Astrocyte of the spinal cord (primary cell): ENCODE data around the gene ASB16.

Experiments used
- DNase-seq: peaks from one replicate; pipeline ENCODE4 v3.0.0; 2011; ENCODE audit warnings: low read depth, low spot score
- H3K4me3 ChIP-seq: 2 replicates; pipeline ENCODE4 v1.5.1; 2011; ENCODE audit warnings: low read depth, mild to moderate bottlenecking, low read length, moderate library complexity
- in situ Hi-C: cut with HindIII; loops from 2 replicates; pipeline ENCODE4 v1.10.0; 2017; ENCODE audit warnings: low sequenced_read_pairs
- TF ChIP-seq, protein P1 (sequence below): IDR thresholded peaks from 2 replicates; pipeline ENCODE4 v1.5.1; 2012; ENCODE audit warnings: low read depth, mild to moderate bottlenecking, low read length, inconsistent platforms

Gene ASB16

DNA sequence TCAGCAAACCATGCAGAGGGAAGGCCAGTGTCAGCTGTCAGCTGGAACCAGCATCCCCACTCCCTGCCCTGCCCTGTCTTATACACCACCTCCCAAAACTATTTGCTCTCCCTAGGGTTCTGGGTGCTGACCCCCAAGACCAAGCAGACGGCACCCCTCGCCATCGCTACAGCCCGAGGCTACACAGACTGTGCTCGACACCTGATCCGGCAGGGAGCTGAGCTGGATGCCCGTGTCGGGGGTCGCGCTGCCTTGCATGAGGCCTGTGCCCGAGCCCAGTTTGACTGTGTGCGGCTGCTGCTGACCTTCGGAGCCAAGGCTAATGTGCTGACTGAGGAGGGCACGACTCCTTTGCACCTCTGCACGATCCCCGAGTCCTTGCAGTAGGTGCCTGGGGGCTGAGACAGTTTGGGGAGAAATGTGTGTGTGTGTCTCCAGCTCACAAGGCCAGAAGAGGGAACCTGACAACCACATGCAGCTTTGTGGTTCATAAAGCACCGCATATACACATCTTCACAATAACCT, 1.5 kb downstream of the ASB16 start:
- H3K4me3 ChIP-seq = no peak overlapping the region
- no peak for DNase-seq
- TF ChIP-seq, protein P1, sequence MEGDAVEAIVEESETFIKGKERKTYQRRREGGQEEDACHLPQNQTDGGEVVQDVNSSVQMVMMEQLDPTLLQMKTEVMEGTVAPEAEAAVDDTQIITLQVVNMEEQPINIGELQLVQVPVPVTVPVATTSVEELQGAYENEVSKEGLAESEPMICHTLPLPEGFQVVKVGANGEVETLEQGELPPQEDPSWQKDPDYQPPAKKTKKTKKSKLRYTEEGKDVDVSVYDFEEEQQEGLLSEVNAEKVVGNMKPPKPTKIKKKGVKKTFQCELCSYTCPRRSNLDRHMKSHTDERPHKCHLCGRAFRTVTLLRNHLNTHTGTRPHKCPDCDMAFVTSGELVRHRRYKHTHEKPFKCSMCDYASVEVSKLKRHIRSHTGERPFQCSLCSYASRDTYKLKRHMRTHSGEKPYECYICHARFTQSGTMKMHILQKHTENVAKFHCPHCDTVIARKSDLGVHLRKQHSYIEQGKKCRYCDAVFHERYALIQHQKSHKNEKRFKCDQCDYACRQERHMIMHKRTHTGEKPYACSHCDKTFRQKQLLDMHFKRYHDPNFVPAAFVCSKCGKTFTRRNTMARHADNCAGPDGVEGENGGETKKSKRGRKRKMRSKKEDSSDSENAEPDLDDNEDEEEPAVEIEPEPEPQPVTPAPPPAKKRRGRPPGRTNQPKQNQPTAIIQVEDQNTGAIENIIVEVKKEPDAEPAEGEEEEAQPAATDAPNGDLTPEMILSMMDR = no peak
- in situ Hi-C loops = no loop called here

DNA sequence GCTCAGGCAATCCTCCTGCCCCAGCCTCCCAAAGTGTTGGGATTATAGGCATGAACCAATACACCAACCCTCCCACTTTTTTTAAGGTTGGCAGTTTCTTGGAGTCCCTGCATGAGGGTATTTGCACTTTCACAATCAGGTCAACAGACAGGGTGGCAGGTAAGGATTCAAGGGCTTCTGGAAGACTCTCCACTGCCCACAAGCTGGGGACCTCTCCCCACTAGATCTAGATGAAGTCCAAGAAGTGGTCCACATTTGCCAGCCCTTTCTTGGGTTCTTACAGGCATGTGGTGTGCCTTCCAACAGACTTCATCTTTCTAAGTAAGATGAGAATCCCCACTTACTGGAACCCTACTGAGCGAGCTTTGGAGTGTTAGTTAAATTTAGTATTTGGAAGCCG, 3.9 kb downstream of the ASB16 start:
- TF ChIP-seq, protein P1 = no peak

DNA sequence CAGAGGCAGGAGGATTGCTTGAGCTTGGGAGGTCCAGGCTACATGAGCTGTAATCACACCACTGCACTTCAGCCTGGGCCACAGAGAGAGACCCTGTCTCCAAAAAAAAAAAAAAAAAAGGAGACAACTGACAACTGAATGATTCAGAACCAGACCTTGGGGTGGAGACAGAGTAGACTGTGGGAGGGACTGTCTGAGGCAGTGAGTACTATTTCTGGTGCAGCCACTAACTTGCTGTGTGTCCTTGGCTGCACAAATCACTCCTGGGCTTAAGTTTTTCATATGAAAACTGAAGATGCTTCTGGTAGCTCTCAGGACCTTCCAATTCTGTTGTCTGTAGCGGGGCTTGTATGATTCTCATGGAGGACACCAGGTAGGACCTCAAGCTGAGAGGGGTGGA, 5.8 kb downstream of the ASB16 start:
- DNase-seq = no peak
- in situ Hi-C loops = no loop called here
- H3K4me3 ChIP-seq = no peak overlapping the region
- TF ChIP-seq, protein P1 = no peak

More for the DNA sequence above, 3.9 kb downstream of the ASB16 start:
- no peak overlapping the region for H3K4me3 ChIP-seq
- in situ Hi-C loops = no loop called here
- DNase-seq = no peak

DNA sequence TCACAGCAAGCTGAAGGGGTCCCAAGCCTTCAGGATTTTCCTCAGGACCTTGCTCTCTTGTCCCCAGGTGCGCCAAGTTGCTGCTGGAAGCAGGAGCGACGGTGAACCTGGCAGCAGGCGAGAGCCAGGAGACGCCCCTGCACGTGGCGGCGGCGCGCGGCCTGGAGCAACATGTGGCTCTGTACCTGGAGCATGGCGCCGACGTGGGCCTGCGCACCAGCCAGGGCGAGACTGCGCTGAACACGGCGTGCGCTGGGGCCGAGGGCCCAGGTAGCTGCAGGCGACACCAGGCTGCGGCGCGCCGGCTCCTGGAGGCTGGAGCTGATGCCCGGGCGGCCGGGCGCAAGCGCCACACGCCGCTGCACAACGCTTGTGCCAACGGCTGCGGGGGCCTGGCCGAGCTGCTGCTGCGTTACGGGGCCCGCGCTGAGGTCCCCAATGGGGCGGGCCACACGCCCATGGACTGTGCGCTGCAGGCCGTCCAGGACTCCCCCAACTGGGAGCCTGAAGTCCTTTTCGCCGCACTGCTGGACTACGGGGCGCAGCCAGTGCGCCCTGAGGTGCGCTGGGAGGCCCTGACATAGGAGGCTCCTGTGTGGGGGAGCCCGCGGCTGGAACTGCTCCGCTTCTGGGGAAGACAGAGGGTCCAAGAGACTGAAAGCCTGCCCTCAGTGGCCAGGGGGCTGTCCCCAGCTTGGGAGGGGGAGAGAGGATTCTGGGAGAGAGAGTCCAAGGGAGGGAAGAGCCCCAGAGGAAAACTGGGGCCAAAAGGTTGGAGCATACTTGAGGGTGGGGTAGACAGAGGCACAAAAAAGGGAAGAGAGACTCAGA, 6.4 kb downstream of the ASB16 start:
- H3K4me3 ChIP-seq = no peak overlapping the region
- TF ChIP-seq, protein P1 = no peak
- in situ Hi-C loops = no loop called here
- DNase-seq = no peak

GRCh38 chr17:44177640-44178039, 7.1 kb downstream of the ASB16 start:
- TF ChIP-seq, protein P1 = no peak
- H3K4me3 ChIP-seq = no peak overlapping the region
- in situ Hi-C loops = no loop called here
- DNase-seq = no peak

DNA sequence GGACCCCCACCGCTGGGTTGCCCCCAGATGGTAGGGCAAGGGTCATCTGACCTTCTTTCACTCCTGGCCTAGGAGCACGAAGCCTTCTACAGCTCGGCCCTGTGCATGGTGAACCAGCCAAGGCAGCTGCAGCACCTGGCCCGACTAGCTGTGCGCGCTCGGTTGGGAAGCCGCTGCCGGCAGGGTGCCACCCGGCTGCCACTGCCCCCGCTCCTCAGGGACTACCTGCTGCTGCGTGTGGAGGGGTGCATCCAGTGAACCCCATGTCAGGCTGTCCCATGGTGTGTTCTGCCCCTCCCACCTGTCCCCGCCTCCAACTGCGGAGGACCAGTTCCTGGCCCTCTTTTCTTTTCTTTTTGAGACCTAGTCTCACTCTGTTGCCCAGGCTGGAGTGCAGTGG, 7.6 kb downstream of the ASB16 start:
- H3K4me3 ChIP-seq = no peak overlapping the region
- in situ Hi-C loops = no loop called here
- DNase-seq = no peak
- TF ChIP-seq, protein P1 = no peak
